Loucy (cell line): ENCODE data around the gene SLC16A8.

Source experiments
- EZH2phosphoT487 ChIP-seq: fragments of 200-600 bp; IDR thresholded peaks from 2 replicates; pipeline ENCODE4 v1.6.1; 2018; ENCODE audit warnings: antibody characterized with exemption, mild to moderate bottlenecking, moderate library complexity, borderline replicate concordance
- TF ChIP-seq, protein P1 (sequence below): fragments of 200-600 bp; sonication (generic); conservative IDR thresholded peaks from 2 replicates; pipeline ENCODE4 v1.5.1; 2014; ENCODE audit warnings: mild to moderate bottlenecking, antibody characterized with exemption, low read length

DNA sequence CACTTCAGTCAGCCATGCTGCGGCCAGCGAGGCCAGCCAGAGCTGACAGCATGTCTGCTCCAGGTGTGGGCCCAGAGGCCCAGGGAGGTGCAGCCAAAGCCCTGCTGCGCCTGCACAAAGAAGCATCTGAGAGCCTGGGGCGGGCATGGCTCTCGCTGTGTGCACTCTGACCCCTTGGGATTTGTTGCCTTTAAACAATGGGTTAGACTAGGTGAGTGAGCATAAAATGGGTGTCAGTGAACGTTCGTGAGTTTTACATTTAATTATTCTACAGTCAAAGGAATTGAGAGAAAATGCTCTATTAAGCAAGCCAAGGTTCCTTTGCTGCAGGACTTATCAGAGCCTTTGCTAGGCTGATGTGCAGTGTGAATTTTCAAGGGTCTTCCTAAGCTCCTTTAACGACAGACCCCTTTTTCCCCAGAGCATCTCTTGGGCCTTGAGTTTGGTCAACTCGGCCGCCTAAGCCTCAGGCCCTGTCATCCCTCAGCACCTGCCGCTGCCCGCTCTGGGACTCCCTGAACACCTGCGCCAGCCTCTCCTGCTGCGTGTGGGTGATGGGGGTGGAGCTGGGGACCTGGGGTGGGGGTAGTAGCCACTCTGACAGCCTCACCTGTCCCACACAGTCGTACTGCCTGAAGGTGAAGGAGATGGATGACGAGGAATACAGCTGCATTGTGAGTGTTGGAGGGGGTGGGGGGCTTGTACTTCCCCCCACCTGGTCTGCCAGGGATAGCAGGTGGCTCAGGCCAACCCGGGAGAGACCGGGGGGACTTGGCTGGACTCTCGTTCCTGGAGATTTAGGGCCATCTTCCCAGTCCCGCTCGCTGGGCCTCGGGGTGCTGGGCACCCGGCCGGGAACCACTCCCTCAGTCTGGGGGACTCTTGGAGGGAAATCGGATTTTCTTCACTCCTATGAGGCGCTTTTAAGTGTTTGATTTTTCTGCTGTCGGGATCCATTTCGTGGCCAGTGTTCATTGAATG lies 10.5 kb downstream of the SLC16A8 start:
- TF ChIP-seq, protein P1, sequence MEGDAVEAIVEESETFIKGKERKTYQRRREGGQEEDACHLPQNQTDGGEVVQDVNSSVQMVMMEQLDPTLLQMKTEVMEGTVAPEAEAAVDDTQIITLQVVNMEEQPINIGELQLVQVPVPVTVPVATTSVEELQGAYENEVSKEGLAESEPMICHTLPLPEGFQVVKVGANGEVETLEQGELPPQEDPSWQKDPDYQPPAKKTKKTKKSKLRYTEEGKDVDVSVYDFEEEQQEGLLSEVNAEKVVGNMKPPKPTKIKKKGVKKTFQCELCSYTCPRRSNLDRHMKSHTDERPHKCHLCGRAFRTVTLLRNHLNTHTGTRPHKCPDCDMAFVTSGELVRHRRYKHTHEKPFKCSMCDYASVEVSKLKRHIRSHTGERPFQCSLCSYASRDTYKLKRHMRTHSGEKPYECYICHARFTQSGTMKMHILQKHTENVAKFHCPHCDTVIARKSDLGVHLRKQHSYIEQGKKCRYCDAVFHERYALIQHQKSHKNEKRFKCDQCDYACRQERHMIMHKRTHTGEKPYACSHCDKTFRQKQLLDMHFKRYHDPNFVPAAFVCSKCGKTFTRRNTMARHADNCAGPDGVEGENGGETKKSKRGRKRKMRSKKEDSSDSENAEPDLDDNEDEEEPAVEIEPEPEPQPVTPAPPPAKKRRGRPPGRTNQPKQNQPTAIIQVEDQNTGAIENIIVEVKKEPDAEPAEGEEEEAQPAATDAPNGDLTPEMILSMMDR: no peak
- TF ChIP-seq EZH2phosphoT487: no peak
